GM19328 (cell line): ENCODE results near the gene TMEM132D.

Experiments
- ATAC-seq: cut with Tn5 transposase; IDR thresholded peaks from one replicate; pipeline ENCODE4 v1.9.1; 2021; ENCODE audit warnings: mild to moderate bottlenecking, moderate library complexity; ENCODE audit not compliant: unreplicated experiment

TMEM132D gene

DNA sequence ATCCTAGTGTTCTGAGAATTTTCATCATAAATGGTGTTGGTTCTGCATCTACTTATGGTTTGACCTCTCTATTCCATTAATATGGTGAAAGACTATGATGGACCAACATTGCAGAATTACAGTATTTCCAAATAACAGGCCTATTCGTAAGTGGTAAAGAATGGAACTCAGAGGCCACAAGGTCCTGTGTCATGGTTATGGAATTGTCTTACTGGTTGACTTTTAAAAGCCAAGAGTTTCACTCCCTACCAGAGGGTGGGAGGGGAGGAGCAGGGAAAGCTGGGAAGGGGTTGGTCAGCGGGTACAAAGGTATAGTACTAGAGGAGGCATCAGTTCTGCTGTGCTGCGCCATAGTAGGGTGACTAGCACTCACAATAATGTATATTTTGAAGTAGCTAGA is 153.4 kb downstream of the TMEM132D start:
- ATAC-seq = no peak

DNA sequence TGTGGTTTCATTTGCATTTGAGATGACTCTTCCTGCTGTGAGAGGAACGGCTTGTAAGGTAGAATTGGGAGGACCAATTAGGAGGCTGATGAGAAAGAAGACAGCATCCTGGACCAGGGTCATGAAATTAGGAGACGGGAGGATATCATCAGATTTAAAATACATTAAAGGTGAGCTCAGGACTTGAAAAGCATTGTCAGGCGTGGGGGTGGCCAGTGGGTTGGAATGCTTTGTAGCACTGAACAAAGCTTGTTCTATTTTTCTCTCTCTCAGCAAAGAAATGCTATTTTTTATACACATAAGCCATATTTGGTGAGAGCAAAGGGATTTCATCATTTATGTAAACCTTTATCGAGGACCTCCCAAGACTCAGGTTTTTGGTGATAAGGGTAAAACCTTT is 157.5 kb downstream of the TMEM132D start:
- no peak for ATAC-seq

DNA sequence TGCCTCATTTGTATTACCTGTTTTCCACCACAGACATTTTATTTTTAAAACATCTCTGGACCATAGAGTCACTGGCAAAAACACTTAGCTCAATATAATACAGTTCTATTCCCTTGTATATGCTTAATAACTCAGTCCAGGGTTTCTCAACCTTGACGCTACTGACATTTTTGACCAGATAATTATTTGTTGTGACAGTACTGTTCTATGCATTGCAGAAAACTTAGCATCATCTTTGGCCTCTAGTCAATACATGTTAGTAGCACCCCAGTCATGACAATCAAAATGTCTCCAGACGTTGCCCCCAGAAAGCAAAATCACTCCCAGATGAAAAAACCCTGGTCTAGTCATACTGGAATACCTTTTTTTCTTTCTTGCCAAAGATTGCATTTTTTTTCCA is 174.7 kb downstream of the TMEM132D start:
- no peak for ATAC-seq

DNA sequence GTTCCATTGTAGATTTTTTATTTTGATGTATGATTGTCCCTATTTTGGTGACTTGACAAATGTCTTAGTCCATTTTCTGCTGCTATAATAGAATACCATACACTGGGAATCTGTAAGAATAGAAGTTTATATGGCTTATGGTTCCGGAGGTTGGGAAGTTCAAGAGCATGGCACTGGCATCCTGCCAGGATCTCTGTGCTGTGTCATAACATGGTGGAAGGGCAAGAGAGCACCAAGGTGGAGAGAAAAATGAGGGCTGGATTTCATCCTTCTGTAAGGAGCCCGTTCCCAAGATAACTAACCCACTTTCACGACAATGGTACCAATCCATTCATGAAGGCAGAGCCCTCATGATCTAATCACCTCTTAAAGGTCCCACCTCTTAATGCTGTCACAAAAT is 176.7 kb downstream of the TMEM132D start:
- no peak for ATAC-seq

DNA sequence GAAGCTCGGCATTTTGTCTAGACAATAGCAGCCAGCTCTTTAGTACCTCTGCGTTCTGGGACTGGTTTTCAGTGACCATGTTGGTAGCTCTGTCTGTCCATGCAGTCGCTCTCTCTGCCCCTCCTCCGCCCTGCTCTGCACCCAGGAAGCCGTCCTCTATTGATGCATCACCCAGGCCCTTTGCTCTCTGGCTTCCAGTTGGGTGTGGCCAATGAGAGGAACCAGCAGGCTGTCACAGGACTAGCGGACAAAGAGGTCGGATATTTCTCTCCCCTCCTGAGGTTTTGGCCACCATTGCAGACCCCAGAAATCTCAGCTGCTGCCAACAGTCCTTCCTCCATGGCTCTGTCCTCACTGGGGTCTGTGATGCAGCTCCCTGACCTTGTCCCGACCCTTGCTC is 180.6 kb downstream of the TMEM132D start:
- ATAC-seq = no peak

DNA sequence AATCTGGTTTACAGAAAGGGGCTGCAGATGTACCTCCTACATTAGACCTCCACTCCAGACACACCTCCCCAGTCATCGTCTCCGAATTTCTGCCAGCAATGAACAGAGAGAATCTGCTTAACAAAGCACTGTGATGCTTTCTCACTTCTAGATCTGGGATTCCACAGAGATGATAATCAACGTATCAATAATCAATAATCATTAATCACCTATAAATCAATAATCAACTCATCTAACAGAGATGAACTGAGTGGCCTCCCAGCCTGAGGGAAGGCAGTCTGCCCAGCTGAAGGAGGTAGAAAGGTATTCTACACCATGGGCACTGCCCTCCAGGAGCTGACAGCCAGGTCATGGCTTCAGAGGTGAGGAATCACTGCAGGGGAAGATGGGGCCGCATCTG is 183.2 kb downstream of the TMEM132D start:
- no peak for ATAC-seq

DNA sequence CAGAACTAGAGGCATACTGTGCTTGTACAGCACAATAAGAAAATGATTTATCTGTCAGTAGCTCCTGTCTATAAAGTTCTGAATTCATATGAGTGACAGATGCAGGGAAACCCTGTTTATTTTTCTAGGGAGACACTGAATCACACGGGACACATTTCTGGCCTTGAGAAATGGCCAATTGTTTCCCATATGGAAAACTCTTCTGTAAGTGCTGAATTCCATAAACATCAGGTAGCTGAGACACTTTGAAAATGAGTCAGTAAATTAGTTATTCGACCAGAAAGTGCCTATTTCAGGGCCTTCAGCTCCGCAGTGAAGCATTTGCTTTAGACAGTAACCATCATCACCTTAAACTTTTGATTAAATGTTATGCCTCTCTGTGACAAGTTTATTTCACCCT is 184.4 kb downstream of the TMEM132D start:
- no peak for ATAC-seq

DNA sequence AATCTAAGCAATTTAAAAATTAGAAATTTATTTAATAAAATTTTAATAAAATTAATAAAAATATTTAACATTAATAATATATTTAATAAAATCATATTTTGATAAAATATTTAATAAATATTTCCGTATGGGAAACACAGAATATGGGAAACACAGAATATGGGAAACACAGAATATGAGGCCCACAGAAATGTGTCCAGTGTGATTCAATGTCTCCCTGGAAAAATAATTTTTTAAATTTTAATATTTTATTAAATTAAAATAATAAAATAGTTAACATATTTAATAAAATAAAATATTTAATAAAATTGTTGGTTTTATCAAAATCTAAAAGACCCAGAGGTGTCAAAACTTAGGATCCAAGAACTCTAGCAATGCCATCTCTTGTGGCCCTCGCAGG is 186.4 kb downstream of the TMEM132D start:
- no peak for ATAC-seq

DNA sequence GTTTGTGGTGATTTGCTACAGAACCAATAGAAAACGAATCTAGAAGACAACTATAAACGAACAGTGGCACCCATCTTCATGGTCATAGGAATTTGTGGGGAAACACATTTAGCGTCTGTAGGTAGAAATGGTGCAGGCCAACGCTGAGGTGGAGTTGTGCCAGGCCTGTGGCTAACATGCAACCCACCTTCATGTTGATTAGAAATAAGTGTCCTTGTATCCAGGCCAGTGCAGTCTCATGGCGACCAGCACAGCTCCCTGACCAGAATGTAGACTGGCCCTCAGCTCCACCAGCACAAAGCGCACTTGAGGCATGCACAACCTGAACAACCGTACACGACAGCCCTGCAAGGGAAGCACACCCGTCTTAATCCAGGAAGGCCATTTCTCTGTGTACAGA is 187.0 kb downstream of the TMEM132D start:
- ATAC-seq = no peak

DNA sequence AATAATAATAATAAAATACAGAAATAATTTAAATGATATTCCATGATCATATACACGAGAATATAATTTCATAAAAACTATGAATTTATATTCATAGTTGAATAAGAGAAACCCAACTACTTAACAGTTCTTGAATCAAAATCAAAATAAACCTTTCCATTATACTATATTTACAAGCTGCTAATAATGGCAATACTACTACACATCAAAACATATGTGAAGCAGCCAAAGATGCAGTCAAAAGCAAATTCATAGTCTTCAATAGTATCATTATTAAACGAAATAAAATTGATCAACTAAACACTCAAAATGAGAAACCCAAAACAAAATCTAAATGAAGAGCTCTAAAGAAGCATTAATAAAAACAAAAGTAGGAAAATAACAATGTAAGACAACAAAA is 197.1 kb downstream of the TMEM132D start:
- ATAC-seq = no peak

DNA sequence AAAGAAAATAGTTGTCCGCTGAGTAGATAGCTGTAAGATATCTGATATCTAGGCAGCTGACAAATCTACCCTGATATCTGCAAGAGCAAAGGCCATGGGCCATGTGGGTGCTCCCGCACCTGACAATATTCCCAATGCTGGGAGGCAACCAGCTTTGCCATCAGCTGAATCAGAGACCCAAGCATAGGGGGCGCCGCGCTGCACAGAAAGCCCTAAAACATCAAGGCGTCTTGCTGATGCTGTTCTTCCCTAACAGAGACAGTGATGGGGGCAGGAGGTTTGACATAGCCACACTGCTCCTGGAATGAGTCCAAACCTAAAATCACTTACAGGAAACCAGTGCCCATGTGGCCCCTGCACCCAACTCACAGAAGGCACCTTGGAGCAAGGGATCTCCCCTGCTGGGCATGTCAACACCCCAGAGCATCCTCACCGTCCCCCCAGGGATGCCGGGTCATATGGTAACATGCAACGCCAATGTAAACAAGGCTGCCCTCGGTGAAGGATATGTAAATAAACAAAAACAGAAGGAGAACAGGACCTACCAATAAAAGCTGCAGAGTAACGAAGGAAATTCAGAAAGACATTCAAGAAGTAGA is 199.5 kb downstream of the TMEM132D start:
- ATAC-seq = no peak

DNA sequence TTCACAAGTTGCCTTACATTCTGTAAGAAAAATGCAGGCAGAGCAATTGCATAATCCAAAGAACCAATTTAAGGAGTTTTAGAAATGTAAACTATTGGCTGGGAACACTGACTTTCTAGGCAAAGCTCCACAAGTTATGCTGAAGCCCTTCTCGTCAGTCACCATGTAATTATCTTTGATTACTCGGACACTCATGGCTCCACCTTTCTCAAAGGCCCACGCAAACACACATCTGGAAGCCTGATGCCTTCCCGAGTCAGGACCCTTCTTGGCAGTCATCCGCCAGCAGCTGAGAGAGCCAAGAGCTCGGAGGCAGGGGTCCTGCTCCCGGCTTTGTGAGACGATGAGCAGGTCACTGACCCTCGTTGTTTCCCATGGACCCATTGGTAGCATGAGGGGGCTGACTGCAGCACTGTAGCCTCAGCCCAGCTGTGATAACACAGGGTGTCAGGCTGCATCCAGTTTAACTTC is 202.2 kb downstream of the TMEM132D start:
- ATAC-seq = no peak

DNA sequence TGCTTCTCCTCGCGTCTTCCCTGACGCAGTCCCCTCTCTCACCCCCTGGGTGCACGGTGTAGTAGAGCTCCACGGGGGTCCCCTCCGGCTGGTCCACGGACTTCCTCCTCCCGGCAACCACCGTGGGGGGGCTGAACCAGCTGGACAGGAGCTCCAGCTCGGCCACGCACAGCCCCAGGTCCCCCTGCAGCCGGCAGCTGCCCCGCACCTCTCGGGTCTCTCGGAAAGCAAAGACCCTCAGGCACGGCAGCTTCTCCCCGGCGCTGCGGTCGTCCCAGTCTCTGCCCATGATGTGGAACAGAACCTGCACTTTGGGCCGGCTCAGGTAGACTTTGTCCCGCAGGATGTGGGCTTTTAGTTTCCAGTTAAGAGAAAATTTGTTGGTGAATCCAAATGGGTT is 203.8 kb downstream of the TMEM132D start:
- no peak for ATAC-seq

DNA sequence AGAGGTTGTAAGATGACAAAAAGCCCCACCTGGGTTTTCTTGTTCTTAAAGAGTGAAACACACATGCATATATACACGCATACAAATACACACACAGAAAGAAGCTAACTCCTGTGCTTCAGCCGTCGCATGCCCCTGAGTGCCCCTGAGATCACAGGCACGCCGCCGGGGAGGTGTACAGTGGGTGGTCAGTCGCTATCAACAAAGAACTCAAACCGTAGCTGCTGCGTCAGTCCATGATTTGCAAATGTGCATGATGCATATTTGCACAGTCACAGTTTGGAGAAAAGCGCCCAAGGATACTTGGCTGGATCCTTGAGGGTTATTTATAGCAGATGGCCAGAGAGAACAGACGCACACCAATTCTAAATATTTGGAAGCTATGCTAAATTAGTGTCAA is 206.9 kb downstream of the TMEM132D start:
- ATAC-seq = no peak

DNA sequence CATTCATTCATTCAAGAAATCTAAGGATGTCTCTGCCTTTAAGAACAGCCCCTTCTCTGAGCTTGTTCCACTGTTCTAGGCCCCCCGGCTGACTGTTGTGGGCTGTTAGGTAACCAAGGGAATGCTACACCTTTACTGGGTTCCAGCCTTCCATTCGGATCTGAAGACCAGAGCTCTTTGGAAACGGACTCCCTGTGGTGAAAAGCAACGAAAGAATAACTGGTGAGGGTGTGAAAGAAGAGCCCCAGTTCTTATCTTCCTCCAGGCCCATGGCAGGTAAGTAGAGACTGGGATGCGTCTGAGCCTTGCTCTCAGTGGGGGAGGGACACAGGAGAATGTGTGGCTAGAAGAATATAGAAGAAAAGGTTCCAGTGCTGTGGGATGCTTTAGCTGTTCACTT is 207.4 kb downstream of the TMEM132D start:
- no peak for ATAC-seq

DNA sequence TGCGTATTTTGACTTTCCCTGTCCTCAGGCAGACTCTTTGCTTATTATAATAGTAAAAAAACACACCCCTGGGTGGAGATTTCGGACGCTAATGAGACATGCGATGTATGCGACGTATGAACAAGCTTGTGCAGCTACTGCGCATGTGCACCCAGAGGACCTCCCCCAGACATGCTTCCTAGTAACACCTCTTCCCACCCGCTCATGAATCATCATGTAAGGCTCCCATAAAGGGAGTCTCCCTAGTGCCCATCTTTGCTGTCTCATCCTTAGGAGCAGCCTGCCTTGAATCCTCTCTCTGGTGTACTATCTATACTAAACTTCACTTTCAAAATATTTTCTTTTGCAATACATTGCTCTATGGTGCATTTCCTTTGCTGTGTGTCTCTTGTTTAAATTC is 210.1 kb downstream of the TMEM132D start:
- no peak for ATAC-seq

DNA sequence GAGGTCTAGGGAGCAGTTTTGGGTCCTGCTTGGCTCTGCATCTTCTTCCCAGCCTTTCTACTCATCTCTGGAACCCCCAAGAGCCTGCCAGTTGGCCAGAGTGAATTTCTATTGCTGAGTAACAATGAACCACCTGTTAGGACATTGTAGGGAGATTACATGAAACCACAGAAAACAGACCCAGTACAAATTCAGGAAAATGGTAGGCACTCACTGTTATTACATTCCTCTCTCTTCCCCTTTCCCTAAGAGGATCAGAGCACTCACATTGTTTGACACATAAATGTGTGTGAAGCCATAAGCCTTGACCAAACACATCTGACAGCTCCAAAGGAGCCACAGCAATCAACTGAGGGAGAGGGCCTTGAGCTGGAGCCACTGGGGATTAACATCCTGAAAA is 216.1 kb downstream of the TMEM132D start:
- ATAC-seq = no peak

DNA sequence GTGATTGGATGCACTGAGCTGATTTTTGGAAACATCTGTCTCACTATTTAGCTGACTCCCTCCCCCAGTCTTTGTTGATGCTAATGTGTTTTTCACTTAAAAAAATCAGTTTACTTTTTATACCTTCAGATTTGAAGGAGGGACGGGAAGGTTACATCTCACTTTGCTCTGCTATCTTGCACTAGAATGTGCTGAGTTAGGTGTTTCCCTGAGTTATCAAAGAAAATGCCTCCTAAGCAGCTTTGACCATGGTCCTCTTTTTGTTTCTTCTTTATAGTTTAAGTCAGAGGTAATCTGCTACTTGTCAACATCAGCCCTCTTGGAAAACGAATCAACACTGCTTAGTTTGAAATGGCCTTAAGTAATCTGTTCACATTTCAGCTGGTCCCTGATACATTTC is 222.0 kb downstream of the TMEM132D start:
- ATAC-seq = no peak

DNA sequence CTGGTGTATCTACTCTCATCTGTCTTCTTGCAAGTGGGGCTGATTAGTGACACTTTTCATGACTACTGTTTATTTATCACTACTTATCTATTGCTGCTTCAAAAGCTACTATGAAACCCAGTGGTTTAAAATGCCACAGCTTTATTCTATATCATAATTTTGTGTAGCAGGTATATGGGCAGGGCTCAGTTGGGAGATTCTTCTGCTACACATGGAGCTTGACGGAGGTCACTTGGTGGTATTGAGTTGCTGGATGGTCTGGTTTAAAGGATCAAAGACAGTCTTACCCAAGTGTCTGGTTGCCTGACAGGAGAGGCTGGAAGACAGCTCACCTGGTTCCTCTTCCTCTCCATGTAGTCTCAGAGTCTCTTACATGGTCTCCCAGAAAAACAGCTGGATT is 222.7 kb downstream of the TMEM132D start:
- no peak for ATAC-seq

DNA sequence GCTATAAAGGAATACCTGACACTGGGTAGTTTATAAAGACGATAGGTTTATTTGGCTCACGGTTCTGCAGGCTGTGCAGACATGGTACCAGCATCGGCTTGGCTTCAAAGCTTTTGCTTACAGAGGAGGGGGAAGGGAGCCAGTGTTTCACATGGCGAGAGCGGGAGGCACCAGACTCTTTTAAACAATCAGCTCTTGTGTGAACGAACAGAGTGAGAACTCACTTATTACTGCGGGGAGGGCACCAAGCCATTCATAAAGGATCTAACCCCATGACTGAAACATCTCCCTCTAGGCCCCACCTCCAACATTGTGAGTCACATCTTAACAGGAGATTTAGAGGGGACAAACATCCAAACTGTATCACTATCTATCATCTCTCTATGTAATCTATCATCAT is 227.4 kb downstream of the TMEM132D start:
- ATAC-seq = no peak

DNA sequence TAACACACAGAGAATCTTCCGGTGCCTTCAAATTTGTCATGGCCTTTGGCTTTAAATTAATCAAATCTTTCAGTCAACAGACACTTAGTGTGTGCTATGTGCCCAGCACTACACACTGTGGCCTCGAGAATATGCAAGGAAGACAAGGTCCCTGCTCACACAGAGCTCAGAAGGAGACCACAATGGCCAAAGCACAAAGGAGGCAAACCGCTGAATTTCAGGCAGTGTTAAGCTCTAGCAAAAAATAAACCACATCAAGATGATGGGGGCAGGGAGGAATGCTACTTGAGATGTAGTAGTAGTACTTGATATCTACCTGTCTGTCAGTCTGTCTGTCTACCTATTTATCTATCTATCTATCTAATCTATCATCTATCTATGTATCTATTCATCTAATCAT is 227.9 kb downstream of the TMEM132D start:
- no peak for ATAC-seq

DNA sequence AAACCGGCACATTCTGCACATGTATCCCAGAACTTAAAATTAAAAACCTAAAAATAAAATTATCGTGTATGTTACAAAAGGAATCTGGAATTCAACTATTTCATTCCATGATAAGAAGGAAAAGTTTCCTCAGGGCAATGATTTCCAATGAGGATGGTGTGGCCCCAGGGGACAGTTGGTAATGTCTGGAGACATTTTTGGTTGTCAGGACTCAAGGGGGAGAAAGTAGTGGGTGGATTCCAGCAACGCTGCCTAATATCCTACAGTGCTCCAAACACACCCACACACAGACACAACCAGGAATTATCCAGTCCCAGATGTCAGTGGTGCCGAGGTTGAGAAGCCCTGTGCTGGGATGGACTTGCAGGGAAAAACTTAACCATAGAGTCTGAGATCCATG is 228.3 kb downstream of the TMEM132D start:
- no peak for ATAC-seq

DNA sequence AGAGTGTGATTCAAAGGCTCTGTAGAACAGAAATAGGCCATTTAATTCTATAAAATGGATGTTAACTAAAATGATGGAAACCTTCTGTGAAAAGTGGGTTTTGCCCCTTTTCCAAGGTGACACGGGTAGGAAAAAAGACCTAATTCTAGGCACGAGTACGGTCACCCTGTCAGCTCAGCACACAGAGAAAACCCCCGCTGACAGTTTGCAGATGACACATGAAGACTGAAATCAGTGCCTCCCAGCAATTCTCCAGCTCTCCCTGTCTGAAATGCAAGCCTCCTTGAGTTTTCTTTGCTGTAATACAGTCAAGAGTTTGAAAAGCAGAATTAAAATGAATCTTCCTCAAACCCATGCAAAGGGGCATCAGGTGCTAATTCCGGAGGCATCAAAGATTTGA is 230.0 kb downstream of the TMEM132D start:
- no peak for ATAC-seq

DNA sequence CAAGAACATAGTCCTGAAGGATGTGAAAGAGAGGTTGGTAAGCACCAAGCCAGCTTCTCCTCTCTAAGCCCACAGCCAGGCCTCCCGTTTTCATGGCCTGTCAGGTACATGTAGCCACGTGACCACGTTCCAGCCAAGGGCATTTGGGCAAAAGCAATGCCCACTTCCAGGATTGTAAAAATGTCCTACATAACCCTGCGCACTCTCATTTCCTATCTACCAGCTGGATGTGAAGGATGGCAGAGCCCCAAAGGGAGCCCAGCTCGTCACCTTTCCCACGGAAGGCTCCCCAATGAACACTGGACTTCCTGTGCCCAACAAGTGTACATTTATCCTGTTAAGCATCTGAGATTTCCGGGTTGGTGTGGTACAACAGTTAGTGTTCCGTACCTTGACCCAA is 231.7 kb downstream of the TMEM132D start:
- no peak for ATAC-seq
